ENCODE results near the gene SNRPE. TPM values are rescaled to one million over a fixed set of nuclear protein-coding genes. Genes with fewer than 3 reads are reported as not detected.
A peak's percentile ranks its signal among the peaks of the same experiment; 100 is the strongest.

The SNRPE gene
- total and polyA plus RNA-seq, 9 of the 15 experiments (the other 6 are each of a cell fraction or from before 2014, with no cell fraction given), result 216 to 1,893 (median 487) TPM

DNA sequence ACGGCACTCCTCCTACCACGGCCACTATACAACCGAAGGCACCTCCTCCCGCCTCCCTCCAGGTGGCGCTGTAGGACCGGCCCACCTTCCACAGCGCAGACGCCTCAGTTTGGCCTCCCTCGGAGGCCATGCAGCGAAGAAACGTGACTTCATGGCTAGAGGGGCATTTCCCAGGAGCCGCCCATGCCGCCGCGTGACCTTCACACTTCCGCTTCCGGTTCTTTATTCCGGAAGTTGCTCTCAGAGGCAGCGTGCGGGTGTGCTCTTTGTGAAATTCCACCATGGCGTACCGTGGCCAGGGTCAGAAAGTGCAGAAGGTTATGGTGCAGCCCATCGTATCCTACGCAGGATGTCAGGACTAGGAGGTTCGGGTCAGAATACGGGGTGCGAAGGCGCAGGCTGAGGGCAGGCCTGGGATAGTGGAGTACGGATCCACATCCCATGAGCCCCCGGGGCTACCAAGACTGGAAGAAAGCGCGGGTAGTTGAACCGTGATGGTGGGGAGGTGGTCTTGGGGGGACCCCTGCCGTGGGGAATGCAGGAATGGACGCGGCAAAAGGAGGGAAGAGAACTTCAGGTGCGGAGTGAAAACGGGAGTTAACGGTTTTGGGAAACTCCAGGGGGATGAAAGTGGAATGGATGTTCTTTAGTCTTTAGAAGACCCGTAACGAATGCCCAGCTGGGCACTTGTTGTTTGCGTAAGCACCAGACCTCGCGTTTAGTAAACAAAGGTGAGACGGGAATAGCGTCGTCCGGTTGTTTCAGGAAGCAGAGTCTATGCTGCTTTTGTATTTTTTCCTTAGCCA lies at the start of gene SNRPE (continued):
- TF ChIP-seq ZBTB40 (IDR thresholded peaks at IDR 0.05) (peak; percentile 100), ZBTB40 (CRISPR knock-in tag; IDR thresholded peaks at IDR 0.05) (no peak)

Measured in K562 (cell line).